HEK293 (cell line): ENCODE results near the gene CPB2.

ENCODE experiments used
- CTCF ChIA-PET: fragments of 350-600 bp; formaldehyde crosslinking; extraction: SDS; loops from one replicate; lab custom pipeline; 2021; ENCODE audit warnings: antibody characterized with exemption; lab: Yijun Ruan, JAX
- POLR2A ChIA-PET: fragments of 300-600 bp; formaldehyde crosslinking; extraction: SDS; loops from one replicate; lab custom pipeline; 2020; ENCODE audit warnings: antibody characterized with exemption, inconsistent platforms; lab: Yijun Ruan, JAX
- H3K27ac ChIP-seq: fragments of 200-500 bp; sonication (Bioruptor generic); 2 replicates; pipeline ENCODE4 v1.5.1; 2014; ENCODE audit warnings: low read depth, low read length, control low read depth, inconsistent platforms; ENCODE audit errors: extremely low read depth
- H3K36me3 ChIP-seq, 2 experiments: fragments of 200-500 bp in 1 of 2; sonication (Bioruptor generic) in 1 of 2; 1 replicate in 1 of 2; 2 replicates in 1 of 2; pipeline ENCODE4 v1.5.1; 2014 to 2017; ENCODE audit warnings: inconsistent platforms in 2 of 2, low read length in 2 of 2; ENCODE audit not compliant: control insufficient read depth in 2 of 2, insufficient read depth in 1 of 2
- H3K4me1 ChIP-seq: fragments of 200-500 bp; sonication (Bioruptor generic); 2 replicates; pipeline ENCODE4 v1.5.1; 2014; ENCODE audit warnings: mild to moderate bottlenecking, low read length, inconsistent platforms; ENCODE audit not compliant: control insufficient read depth, insufficient read depth
- H3K4me3 ChIP-seq: 2 replicates; pipeline ENCODE4 v1.5.1; 2011; ENCODE audit warnings: low read depth, mild to moderate bottlenecking, control low read depth, low read length, moderate library complexity
- H3K9me3 ChIP-seq: fragments of 200-500 bp; sonication (Bioruptor generic); 2 replicates; pipeline ENCODE4 v1.5.1; 2014; ENCODE audit warnings: low read depth, low read length, inconsistent platforms; ENCODE audit not compliant: control insufficient read depth, insufficient read depth
- GFI1B ChIP-seq: fragments of 450-650 bp; formaldehyde crosslinking; IDR thresholded peaks from 2 replicates; pipeline ENCODE4 v1.5.1; 2016; ENCODE audit warnings: missing biosample characterization, missing genetic modification characterization
- HOXA7 ChIP-seq: sonication (generic); formaldehyde crosslinking; IDR thresholded peaks from 2 replicates; pipeline ENCODE4 v1.8.1; 2022; ENCODE audit warnings: missing genetic modification reagents, borderline replicate concordance
- HOXC10 ChIP-seq: sonication (generic); formaldehyde crosslinking; IDR thresholded peaks from 2 replicates; pipeline ENCODE4 v1.8.1; 2023; ENCODE audit warnings: mild to moderate bottlenecking, missing genetic modification reagents
- IKZF3 ChIP-seq: fragments of 450-650 bp; IDR thresholded peaks from 2 replicates; pipeline ENCODE4 v1.5.0; 2018; ENCODE audit warnings: missing biosample characterization, mild to moderate bottlenecking, missing genetic modification characterization, moderate library complexity
- KLF16 ChIP-seq: fragments of 450-650 bp; formaldehyde crosslinking; IDR thresholded peaks from 2 replicates; pipeline ENCODE4 v1.5.1; 2017; ENCODE audit warnings: missing biosample characterization, missing genetic modification characterization
- KLF17 ChIP-seq: fragments of 450-650 bp; formaldehyde crosslinking; IDR thresholded peaks from 2 replicates; pipeline ENCODE4 v1.5.1; 2016; ENCODE audit warnings: missing biosample characterization, missing genetic modification characterization
- KLF8 ChIP-seq: fragments of 450-650 bp; formaldehyde crosslinking; IDR thresholded peaks from 2 replicates; pipeline ENCODE4 v1.5.1; 2016; ENCODE audit warnings: missing biosample characterization, missing genetic modification characterization
- PRDM1 ChIP-seq: fragments of 450-650 bp; formaldehyde crosslinking; IDR thresholded peaks from 2 replicates; pipeline ENCODE4; 2016; ENCODE audit warnings: missing biosample characterization, missing genetic modification characterization
- TCF7L2 ChIP-seq: IDR thresholded peaks from 2 replicates; pipeline ENCODE4 v1.6.1; 2011; ENCODE audit warnings: low read depth, mild to moderate bottlenecking, inconsistent platforms, low read length, moderate library complexity, borderline replicate concordance
- ZIC2 ChIP-seq: fragments of 450-650 bp; formaldehyde crosslinking; IDR thresholded peaks from 2 replicates; pipeline ENCODE4 v1.5.1; 2016; ENCODE audit warnings: missing biosample characterization, missing genetic modification characterization
- ZNF148 ChIP-seq: fragments of 450-650 bp; formaldehyde crosslinking; IDR thresholded peaks from 2 replicates; pipeline ENCODE4 v1.5.0; 2017; ENCODE audit warnings: missing biosample characterization, missing genetic modification characterization, borderline replicate concordance
- ZNF211 ChIP-seq: fragments of 450-650 bp; formaldehyde crosslinking; IDR thresholded peaks from 2 replicates; pipeline ENCODE4 v1.5.1; 2016; ENCODE audit warnings: low read depth, missing biosample characterization, missing genetic modification characterization
- ZNF624 ChIP-seq: fragments of 450-650 bp; formaldehyde crosslinking; IDR thresholded peaks from 2 replicates; pipeline ENCODE4 v1.5.1; 2017; ENCODE audit warnings: missing biosample characterization, missing genetic modification characterization
- ZNF660 ChIP-seq: fragments of 450-650 bp; IDR thresholded peaks from 2 replicates; pipeline ENCODE4 v1.5.1; 2018; ENCODE audit warnings: missing biosample characterization, mild to moderate bottlenecking, missing genetic modification characterization
- ZNF704 ChIP-seq: fragments of 450-650 bp; formaldehyde crosslinking; IDR thresholded peaks from 2 replicates; pipeline ENCODE4 v1.5.1; 2016; ENCODE audit warnings: missing biosample characterization, missing genetic modification characterization
- ZNF76 ChIP-seq: fragments of 450-650 bp; formaldehyde crosslinking; IDR thresholded peaks from 2 replicates; pipeline ENCODE4; 2016; ENCODE audit warnings: low read depth, missing biosample characterization, missing genetic modification characterization, borderline replicate concordance
- ZNF785 ChIP-seq: fragments of 450-650 bp; formaldehyde crosslinking; IDR thresholded peaks from 2 replicates; pipeline ENCODE4 v1.5.1; 2016; ENCODE audit warnings: missing biosample characterization, missing genetic modification characterization
- ZSCAN4 ChIP-seq: fragments of 450-650 bp; formaldehyde crosslinking; IDR thresholded peaks from 2 replicates; pipeline ENCODE4 v1.5.1; 2017; ENCODE audit warnings: missing biosample characterization, missing genetic modification characterization

CPB2 gene

GRCh38 chr13:46032341-46032740, 72.5 kb downstream of the CPB2 start:
- Histone ChIP-seq H3K4me3 (no peak overlapping the region), H3K27ac (no peak overlapping the region), H3K4me1 (no peaks in the 10 kb centered on the region), H3K36me3 (peaks cover 0 to 15% of the 10 kb centered on the region in 2 experiments), H3K9me3 (peaks cover 2% of the 10 kb centered on the region; the same call in 1 of the 2 replicates)
- TF ChIP-seq ZNF76 (tag by site-specific recombination) = no peak
- peak; percentile 47; the same call in 1 of the 2 replicates for TF ChIP-seq ZNF211
- ChIA-PET POLR2A (no interaction called here), CTCF (interaction anchor here (0.6 to 0.7 kb wide), 2 partner anchors 60 to 95 kb away, joined by 5 read pairs; no protein-coding TSS in a partner anchor)

- Histone ChIP-seq H3K4me3 (no peak overlapping the region), H3K9me3 (peaks cover 2% of the 10 kb centered on the region; the same call in 1 of the 2 replicates), H3K36me3 (peaks cover 0 to 15% of the 10 kb centered on the region in 2 experiments), H3K4me1 (no peaks in the 10 kb centered on the region), H3K27ac (no peak overlapping the region)
- CTCF ChIA-PET = interaction anchor here (0.6 kb wide), 1 partner anchor 59 kb away, joined by 5 read pairs; no protein-coding TSS in a partner anchor
- POLR2A ChIA-PET = no interaction called here
- TF ChIP-seq ZNF148 (tag by site-specific recombination) (no peak), KLF17 (tag by site-specific recombination) (no peak), HOXA7 (CRISPR knock-in tag) (no peak), HOXC10 (CRISPR knock-in tag) (no peak)
Measured at GRCh38 chr13:46031581-46032263, 73.1 kb downstream of the CPB2 start.

- no peaks in the 10 kb centered on the region; a peak in 2 of 3 replicates for H3K36me3 ChIP-seq
- no peak overlapping the region for H3K4me3 ChIP-seq
- ChIA-PET CTCF (no interaction called here), POLR2A (no interaction called here)
- H3K27ac ChIP-seq = no peak overlapping the region
- H3K9me3 ChIP-seq = no peaks in the 10 kb centered on the region
- TF ChIP-seq ZNF785 (tag by site-specific recombination) (no peak), IKZF3 (tag by site-specific recombination) (no peak), TCF7L2 (no peak), ZIC2 (tag by site-specific recombination) (no peak), PRDM1 (tag by site-specific recombination) (no peak), ZNF624 (no peak), KLF8 (no peak), ZNF660 (tag by site-specific recombination) (no peak), ZSCAN4 (tag by site-specific recombination) (no peak), ZNF704 (no peak), GFI1B (no peak), KLF16 (no peak)
- H3K4me1 ChIP-seq = no peaks in the 10 kb centered on the region
Measured at GRCh38 chr13:46025157-46025556, 79.7 kb downstream of the CPB2 start.
